GM21619 (cell line): ENCODE measurements around the gene OR2M2.

Source experiments
- ATAC-seq: cut with Tn5 transposase; IDR thresholded peaks from one replicate; pipeline ENCODE4 v1.9.1; 2021; ENCODE audit not compliant: unreplicated experiment

Gene OR2M2, protein sequence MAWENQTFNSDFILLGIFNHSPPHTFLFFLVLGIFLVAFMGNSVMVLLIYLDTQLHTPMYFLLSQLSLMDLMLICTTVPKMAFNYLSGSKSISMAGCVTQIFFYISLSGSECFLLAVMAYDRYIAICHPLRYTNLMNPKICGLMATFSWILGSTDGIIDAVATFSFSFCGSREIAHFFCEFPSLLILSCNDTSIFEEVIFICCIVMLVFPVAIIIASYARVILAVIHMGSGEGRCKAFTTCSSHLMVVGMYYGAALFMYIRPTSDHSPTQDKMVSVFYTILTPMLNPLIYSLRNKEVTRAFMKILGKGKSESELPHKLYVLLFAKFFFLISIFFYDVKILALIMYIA

GRCh38 chr1:248174521-248174920 lies at the start of gene OR2M2:
Gene OR2M2, plus strand, starts transcription at chr1:248174821. Its CDS starts 5,165 bp downstream, at chr1:248179986.
- ATAC-seq, result no peak

DNA sequence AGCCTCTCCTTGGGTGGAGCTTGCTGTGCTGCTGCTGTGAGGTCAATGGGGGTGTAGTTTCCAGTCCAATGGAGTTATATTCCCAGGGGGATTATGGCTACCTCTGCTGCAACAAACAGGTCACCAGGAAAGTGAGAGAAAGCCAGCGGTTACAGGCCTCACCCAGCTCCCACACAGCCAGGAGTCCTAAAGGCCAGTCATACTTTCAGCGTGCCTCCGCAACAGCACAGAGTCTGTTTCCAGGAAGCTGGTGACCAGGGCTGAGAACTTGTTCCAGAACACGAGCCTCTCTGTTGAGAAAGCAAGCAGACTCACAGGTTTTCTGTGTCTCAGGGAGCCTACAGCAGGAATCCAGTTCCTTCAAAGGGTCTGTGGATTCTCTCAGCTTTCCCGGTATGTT lies 47.0 kb upstream of the OR2M2 start:
- ATAC-seq, result no peak

DNA sequence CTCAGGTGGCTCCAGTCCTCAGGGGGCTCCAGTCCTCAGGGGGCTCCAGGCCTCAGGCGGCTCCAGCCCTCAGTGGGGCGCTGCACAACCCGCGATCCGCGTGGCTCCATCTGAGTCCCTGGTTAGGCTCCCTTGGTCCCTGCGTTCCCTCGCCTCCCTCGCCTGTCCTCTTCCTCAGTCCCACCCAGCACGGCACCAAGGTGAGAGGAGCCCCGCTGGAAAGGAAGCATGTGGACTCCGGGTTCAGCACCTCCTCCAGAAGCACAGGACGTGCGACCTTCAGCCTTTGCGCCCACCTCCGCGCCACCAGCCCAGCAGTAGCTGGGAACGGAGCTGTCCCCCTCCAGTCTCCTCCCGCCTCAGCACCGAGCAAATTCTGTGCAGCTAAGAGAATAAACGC lies 37.8 kb upstream of the OR2M2 start:
- no peak for ATAC-seq

DNA sequence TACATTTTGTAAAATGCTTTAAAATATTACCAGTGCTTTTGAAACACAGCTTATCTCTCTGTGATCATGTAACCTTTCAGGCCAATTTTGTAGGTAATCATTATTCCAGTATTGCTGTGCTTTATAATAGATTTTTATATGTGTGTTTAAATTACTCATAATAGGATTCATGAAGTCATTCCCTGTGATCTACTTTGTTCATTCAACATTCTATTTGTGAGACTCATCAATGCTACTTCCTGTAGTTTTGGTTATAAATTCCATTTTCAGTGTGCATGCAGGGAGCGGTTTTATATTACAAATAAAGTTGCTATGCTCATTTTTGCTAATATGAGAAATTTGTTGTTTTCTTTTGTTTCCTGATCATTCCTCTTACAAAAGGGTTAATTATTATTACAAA lies 33.8 kb upstream of the OR2M2 start:
- no peak for ATAC-seq

DNA sequence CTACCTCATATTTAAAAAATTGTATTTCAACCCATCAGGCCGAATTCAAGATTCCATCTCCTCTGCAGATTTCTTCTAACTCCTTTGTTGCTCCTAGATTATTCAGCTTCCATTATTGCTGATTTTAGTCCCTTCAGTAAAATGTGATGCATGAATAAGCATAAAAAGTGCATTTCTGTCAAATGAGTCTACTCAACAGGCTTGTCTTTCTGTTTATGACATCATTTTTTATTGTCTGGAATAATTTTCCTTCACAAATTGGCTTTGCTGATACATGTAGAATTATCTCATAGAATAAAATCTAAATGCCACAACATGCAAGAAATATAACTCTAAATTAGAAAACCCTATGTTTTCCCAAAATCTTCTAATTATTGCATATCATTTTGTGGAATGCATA lies 31.3 kb upstream of the OR2M2 start:
- no peak for ATAC-seq

- no peak for ATAC-seq
Observed at GRCh38 chr1:248144513-248145198, 30.0 kb upstream of the OR2M2 start, which contains the start of gene OR2M5. Gene OR2M5, plus strand, starts transcription at chr1:248145148. Its CDS starts 0 bp downstream, at chr1:248145148.

DNA sequence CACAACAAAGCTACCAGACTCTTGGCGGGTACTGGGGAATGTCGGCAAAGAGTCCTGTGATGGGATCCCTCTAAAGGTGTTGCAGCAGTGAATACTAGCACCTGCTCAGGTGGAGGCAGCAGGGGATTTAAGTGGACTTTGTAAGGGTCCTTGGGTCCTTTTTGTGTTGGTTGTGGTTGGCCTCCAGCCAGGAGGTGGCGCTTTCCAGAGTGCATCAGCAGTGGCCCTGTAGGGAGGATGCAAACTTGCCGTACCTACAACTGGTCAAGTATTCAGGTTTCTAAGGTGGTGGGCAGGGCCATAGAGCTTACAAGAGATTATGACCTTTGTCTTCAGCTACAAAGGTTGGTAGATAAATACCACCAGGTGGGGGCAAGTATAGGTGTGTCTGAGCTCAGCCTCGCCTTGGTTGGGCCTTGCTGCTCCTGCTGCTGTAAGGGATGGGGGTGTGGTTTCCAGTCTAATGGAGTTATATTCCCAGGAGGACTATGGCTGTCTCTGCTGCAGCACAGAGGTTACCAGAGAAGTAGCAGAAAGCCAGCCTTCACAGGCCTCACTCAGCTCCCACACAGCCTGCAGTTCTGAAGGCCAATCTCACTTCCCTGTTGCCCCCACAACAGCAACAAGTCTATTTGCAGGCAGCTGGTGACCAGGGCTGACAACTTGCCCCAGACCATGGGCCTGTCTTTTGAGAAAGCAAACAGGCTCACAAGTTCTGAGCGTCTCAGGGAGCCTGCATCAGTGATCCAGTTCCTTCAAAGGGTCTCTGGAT lies 22.4 kb upstream of the OR2M2 start:
- ATAC-seq, result no peak

DNA sequence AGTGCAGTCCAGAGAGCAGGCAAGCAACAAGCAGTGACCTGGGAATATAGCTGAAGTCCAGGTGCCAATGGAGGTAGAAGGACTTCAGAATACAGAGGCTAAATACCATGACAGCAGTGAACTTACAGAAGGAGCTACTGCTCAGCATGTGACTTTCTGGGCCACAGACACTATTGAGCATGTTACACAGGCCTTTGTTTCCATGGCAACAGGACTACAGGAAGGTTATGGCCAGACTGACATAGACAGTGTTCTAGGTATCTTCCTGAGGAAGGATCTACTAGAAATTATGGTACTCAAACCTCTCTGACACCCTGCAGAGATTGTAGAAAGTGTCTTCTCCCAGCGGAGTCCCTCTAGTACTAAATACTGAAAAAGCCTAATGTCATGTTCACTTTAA lies 18.7 kb upstream of the OR2M2 start:
- ATAC-seq, result no peak

DNA sequence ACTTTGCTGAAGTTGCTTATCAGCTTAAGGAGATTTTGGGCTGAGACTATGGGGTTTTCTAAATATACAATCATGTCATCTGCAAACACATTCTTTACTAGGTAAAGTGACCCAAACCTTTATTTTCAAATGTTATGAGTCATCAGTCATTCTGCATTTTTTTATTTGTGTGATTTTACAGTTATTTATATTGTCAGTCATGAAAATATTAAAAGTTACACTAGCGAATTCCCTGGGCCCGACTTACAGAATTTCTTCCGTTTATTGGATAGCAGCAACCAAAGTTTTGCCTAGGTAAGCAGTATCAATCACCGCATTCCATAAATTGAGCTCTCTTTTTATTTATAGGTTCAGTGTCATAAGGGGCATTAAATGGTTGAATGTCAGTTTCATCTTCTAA lies 15.9 kb upstream of the OR2M2 start:
- ATAC-seq, result no peak

GRCh38 chr1:248164031-248164430 lies 10.6 kb upstream of the OR2M2 start:
- ATAC-seq, result no peak

DNA sequence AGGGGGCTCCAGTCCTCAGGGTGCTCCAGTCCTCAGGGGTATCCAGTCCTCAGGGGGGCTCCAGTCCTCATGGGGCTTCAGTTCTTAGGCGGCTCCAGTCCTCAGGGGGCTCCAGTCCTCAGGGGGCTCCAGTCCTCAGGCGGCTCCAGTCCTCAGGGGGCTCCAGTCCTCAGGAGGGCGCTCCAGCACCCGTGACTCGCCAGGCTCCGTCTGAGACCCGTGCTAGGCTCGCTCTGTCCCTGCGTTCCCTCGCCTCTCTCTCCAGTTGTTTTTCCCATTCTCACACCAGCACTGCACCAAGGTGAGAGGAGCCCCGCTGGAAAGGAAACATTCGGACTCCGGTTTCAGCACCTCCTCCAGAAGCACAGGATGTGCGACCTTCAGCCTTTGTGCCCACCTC lies 9.4 kb upstream of the OR2M2 start:
- ATAC-seq, result no peak

DNA sequence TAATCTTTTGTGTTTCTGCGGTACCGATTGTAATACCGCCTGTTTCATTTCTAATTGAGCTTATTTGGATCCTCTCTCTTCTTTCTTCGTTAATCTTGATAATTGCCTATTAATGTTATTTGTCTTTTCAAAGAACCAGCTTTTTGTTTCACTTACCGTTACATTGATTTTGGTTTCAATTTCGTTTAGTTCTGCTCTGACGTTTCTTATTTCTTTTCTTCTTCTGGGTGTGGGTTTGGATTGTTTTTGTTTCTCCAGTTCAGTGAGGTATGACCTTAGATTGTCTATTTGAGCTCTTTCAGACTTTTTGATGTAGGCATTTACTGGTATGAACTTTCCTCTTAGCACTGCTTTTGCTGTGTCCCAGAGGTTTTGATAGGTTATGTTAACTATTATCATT lies 9.4 kb downstream of the OR2M2 start:
- ATAC-seq, result no peak

DNA sequence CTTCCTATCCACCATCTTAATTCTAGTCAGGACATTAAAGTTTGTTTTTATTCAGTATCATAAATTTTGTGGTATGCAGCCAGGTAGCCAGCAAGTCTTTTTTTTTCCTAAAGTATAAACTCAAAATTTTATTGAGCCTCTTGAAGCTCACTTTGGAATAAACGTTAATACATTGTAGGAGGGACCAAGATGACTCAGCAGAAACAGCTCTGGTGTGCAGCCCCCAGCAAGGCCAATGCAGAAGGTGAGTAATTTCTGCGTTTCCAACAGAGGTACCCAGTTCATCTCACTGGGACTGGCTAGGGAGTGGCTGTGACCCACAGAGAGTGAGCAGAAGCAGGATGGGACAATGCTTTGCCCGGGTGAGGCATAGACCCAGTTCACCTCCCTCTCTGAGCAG lies 12.7 kb downstream of the OR2M2 start:
- no peak for ATAC-seq

- ATAC-seq, result no peak
Observed at GRCh38 chr1:248189026-248189425, 14.4 kb downstream of the OR2M2 start.

DNA sequence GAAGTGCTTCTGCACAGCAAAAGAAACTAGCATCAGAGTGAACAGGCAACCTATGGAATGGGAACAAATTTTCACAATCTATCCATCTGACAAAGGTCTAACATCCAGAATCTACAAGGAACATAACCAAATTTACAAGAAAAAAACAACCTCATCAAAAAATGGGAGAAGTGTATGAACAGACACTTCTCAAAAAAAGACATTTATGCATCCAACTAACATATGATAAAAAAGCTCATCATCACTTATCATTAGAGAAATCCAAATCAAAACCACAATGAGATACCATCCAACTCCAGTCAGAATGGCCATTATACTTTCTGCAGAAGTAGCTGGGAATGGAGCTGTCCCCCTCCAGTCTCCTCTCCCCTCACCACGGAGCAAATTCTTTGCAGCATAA lies 19.5 kb downstream of the OR2M2 start:
- ATAC-seq, result no peak

DNA sequence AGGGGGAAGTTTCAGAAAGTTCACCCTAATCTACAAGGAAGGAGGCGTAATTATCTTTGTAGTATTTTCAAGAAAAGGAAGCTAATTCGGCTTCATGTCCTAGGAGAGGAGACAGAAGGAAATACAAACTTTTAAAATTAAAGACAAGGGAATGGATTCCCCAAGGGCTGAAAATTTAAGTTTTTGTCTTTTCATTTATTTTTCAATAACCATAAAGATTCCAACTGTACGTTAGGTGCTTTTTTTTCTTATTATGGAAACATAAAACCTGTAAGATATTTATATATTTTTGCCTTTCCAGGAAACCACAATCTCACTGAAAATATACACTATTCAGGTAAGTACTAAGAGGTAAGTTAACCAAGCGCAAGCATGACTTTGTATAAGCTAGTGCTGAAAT lies 22.3 kb downstream of the OR2M2 start, which contains the start of gene OR2M3:
TSS of gene OR2M3 (plus strand) at position 301 of the 400 bp plus-strand sequence. CDS start 5,803 bp downstream, outside the sequence.
- ATAC-seq, result no peak

DNA sequence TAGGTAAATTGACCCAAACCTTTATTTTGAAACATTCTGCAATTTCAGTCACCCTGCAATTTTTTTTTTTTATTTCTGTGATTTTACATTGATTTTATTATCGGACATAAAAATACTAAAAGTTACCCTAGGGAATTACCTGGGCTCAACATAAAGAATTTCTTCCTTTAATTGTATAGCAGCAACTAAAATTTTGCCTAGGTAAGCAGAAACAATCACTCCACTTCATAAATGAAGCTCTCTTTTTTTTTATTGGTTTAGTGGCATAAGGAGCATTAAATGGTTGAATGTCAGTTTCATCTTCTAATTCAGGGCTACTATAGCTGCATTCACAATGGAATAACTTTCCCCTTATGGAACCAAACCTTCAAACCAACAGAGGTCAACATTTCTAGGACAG lies 41.3 kb downstream of the OR2M2 start:
- no peak for ATAC-seq

DNA sequence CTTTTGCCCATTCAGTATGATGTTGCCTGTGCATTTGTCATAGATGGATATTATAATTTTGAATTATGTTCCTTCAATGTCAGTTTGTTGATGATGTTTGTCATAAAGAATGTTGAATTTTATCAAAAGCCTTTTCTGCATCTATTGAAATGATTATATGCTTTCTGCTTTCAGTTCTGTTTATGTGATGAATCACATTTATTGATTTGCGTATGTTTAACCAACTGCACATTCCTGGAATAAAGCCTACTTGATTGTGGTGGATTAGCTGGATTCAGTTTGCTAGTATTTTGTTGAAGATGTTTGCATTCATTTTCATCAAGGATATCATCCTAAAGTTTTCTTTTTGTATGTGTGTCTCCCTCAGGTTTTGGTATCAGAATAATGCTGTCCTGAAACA lies 50.9 kb downstream of the OR2M2 start:
- no peak for ATAC-seq

DNA sequence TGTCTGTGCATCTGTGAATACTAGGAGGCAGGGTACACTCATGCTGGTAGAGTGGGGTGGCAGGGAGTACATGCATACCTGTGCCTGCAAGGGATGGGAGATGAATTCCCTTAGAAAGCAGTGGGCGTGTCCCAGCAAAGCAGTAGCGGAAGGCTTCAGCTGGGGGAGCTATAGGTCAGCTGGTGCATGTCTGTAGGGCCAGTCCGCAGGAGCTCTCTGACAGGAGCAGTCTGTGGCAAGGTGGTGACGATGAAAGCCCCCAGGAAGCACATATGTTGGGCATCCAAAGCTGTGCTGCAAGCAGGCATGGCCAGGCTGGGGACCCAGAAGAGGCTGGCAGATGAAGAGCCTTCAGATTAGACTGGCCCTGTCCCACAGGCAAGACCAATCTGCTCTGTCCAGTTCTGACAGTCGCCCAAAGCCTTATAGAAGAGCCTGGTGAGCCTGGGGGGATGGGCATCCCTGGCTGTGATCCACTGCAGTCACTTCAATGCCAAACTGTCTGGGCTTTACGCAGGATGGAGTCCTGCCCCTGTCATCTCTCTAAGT lies 54.8 kb downstream of the OR2M2 start:
- no peak for ATAC-seq
